ENCODE results near the gene RCSD1.

Gene RCSD1

DNA sequence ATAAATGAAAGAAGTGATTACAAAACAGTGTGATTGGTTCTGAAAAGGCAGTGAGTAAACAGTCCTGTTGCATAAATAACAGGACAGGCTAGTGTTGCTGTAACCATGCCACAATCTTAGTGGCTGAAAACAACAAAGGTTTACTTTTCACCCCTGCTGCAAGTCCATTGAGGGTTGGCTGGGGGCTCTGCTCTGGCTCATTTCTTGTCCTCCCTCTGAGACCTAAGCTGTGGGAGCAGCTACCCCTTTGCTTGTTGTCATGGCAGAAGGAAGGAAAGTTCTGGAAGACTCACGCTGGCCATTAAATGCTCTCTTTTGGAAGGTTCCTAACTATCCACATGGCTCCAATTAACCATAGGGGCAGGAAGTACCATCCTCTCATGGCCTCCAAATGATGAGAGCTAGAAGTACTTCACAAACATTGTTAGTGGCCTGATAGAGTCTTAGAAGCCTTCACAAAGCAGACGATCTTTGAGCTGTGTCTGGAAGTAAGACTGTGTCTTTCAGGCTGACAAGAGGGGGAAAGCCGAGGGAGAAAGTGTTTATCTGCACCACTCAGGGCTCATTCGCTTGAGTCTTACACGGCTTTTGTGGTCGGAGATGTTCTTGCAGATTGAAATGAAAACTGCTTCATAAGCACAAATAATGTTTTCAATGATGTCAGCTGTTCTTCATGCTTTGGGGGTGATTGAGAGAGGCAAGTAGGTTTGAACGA is 11.9 kb downstream of the RCSD1 start:
- no peak for DNase-seq (ENCODE audit: low read depth in 2 of 2)

DNA sequence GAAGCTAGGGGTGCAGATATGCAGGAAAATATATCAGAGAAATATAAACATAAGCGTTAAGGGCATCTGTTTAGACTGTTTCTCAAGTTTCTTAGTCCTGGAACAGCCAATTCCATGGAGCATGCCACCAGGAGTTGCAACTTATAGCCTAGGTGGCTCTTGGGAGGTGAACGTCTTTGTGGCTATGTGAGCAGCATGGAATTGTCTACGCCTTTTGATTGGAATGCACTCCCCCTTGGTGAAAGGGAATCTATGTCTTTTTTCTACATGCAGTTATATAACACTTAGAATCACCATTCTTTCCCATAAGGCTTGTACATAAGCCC is 12.4 kb downstream of the RCSD1 start:
- DNase-seq (ENCODE audit: low read depth in 2 of 2), result no peak

DNA sequence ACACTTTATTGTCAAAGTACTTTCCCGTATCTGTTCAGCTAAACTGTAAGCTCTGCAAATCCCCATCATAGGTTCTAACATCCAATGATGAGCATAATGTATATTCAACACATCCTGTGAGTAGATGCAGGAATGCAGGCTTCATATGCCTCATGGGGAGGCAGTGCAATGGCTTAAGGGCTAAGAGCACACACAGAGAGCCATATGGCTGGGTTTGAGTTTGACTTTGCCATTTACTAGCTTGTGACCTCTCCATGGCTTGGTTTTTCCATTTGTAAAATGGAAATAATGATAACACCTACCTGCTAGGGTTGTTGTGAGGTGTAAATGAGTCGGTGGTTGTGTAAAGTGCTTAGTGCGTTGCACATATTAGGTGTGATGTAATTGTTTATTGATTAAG is 13.4 kb downstream of the RCSD1 start:
- DNase-seq (ENCODE audit: low read depth in 2 of 2), result no peak

DNA sequence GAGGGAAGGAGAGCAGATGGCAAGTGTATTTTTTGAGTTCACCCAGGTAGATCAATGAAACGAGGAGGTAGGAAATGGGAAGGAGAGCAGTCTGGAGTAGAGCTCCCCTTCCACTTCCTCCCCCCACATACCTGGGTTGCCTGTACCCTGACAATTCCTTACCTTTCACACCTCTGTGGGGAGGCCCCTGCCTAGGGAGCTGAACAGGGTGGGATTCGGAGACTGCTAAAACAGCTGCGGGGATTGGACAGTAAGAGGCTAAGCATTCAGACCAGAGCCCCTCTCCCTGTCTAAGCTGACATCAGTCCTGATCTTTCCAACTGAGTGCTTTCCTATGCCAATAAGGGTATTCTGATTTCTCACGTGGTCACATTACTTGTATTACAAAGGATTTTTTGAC is 14.5 kb downstream of the RCSD1 start:
- DNase-seq (ENCODE audit: low read depth in 2 of 2), result no peak

DNA sequence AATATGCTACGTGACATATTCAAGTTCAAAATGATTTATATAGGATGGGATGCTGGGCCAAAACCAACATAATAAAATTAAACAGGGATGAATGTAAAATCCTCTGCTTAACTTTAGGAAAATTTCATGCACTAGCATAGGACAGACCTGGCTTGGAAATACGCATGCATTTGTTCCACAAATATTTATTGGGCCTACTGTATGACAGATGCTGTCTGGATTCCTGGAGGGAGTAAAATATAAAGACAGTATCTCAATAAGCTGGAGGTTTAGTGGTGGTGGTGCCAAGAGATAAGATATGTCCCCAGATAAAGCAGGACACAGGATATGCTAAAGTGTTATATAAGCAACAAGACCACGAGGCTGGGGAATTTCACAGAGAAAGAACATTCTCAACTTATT is 15.1 kb downstream of the RCSD1 start:
- no peak for DNase-seq (ENCODE audit: low read depth in 2 of 2)

DNA sequence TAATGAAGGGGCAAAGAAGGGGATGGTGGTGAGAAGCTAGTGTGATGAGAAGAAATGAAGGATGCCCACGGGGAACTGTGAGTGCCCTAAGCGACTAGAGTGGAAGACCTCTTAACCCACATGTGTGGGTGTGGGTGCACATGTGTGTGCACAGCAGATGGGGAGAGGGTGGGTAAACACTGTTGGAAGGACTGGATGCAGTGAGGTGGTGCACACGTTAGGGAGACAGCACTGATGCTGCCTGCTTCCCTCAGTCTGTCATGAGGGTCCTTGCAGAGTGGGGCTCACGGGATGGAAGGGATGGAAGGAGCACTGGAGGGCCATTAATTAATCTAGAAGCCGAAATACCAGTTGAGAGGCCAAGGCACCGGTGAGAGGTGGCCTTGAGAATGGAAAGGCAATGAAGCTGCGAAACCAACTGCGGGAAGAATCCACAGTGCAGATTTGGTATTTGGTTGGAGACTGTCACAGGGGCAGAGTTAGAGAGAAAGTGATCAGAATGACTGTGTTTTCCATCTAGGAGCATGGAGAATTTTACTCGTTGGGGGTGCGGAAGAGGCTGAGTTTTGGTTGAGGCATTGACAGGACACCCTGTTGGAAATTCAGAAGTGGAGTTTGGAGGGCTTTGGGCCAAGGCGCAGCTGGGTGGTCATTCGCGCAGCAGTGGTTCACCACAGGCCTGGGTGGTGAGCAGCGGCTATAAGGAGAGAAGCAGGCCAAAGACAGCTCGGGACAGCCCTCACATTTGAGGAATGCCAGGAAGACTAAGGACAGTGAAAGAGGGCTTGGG is 15.8 kb downstream of the RCSD1 start:
- no peak for DNase-seq (ENCODE audit: low read depth in 2 of 2)

DNA sequence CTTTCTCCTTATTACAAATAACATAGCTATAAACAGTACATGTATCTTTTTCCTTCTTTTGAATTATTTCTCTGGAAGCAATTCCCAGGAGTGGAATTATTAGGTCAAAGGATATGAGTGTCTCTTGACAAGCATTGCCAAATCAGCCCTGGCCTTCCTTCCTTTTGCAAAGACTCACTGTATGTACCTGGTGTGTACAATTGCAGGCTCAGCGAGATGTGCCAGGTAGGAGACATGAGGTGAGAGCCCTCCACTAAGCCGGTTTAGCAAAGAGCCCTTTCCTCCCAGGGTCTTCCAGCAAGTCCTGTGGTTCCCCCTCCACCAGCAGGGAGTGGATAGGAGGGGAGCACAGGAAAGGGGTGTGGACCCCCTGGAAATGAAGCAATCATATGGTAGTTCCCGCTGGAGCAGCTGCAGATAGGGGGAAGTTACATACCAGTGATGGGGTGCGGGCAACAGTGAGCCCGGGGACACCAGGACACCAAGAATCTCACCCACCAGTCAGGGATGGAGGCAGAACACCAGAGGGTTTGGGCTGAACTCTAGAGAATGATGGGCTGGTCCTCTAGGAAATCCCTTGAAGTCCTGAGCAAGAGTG is 18.3 kb downstream of the RCSD1 start:
- no peak for DNase-seq (ENCODE audit: low read depth in 2 of 2)

DNA sequence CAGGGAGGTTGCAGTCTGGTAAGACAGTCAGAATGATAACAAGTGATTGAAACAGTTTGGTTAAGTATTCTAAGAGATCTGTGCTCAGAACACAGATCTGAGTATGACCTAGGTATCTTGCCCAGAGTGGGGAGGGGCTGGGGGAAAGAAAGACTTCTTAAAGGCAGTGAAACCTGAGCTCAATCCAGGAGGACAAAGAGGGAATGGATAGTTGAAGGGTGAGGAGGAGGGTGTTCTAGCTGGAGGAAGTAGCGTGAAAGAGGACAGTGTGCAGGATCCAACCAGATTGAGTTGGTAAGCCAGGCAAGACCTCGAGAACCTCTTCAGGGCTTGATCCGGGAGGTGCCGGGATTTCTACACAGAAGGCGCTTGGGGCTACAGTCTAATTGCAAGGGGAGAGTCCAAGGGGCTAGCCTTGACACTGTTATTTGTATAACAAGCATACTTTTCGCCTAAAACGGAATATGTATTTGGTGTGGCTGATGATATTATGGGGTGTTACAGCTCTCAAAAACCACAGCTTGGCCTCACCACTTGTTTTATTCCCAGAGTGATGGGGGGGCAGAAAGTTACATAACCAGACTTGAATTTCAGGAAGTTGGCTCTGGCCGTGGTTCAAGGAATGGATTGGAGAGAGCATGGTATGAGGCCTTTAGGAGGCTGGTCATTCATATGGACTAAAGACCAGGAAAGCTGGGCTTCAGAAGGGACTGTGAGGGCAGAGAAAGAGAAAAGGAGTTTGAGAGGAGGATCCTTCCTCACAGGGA is 19.1 kb downstream of the RCSD1 start:
- no peak for DNase-seq (ENCODE audit: low read depth in 2 of 2)

DNA sequence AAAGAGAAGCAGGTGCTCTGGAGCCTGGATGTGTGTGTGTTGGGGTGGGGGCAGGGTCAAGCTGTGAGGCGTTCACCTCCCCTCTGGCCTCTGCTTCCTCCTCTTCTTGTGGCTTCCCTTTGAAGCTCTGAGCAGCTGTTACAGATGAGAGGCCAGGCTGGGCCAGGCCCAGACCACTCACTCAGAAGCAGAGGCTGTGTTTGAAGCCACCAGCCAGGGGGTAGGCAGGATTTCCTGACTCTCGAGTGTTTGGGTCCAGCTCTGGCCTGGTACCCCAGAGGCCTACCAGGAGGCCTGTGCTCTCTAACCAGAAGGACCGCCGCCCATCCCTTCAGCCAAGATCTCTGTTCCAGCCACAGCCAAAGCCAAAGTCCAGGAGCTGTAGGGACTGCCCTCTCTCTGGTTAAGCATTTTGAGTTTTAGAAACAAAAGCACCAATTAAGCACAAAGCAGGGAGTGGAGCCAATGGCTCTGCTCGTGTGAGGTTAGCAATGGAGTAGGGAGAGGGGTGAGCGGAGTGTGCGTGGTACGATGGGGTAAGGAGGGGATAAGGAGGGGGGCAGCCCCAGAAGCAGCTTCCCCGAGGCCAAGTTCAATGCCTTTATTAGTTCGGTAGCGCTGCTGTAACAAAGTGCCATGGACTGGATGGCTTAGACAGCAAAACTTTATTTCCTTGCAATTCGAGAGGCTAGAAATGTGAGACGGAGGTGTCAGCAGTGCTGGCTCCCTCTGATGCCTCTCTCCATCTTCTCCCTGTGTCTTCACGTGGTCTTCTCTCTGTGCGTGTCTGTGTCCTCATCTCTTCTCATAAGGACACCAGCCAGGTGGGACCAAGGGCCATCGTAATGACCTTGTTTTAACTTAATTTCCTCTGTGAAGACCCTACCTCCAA is 20.5 kb downstream of the RCSD1 start:
- DNase-seq (ENCODE audit: low read depth in 2 of 2), result no peak

DNA sequence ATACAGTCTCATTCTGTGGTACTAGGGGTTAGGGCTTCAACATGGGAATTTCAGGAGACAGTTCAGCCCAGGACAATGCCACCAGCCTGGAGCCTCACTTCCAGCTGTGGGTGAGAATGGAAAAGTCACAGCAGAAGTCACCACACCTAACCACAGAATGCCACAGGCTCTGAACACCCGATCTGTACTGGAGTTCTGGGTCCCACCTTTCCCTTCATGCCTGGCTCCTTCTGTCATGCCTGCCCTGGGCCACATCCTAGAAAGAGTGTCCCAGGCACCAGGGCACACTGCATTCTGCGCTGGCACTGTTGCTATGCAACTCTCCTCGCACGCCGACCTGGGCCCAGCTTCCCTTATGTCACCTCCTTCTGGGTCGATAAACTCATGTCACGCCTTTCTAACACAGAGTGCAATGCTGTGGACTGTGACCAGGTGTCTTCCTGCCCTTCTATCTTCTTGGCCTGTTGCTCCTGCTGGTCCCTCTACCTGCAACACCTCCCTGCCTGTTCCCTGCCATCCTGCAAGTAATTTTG is 21.2 kb downstream of the RCSD1 start:
- no peak for DNase-seq (ENCODE audit: low read depth in 2 of 2)

DNA sequence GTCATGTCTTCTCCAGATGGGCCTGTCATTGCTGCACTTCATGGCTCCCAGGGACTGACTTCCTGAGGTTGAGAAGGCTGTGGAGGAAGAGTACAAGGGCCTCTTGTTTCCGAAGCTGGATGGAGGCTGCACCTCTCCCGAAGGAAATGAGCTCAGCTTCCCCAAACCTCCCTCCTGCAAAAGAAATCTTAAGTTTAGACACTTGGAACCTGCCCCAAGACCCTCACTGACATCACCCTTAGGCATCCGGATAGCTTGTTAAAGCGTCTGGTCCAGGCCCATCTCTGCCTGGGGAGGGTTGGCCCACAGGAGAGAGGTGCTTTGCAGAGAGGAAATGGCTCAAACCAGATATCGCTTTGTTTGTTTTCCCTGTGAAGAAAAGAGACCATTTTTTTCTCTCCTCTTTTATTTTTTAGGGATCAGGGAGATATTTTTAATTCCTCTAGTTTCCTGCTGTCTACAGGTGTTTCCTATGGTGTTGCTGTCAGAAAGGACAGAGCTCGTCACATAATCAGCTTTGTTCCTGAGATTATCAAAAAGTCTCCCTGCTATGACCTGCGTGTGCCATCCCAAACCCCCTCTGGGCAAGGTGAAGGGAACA is 25.0 kb downstream of the RCSD1 start:
- DNase-seq (ENCODE audit: low read depth in 2 of 2), result no peak

DNA sequence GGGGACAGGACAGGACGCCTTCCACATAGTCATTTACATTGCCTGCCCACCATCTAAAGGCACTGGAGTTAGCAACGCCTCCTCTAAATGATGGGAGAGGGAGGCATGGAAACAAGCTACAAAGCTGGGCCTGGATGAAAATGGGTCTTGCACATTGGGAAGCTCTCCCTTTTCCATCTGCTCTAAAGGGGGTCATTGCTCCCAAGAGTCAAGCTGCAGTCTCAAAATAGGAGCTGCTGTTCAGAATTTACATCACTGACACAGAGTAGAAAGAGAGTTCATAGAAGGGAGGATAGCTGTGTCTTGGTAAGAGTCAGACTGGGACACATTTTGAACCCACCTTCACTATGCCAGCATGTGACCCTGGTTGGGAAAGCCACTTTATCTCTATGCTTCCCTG is 26.6 kb downstream of the RCSD1 start:
- no peak for DNase-seq (ENCODE audit: low read depth in 2 of 2)

DNA sequence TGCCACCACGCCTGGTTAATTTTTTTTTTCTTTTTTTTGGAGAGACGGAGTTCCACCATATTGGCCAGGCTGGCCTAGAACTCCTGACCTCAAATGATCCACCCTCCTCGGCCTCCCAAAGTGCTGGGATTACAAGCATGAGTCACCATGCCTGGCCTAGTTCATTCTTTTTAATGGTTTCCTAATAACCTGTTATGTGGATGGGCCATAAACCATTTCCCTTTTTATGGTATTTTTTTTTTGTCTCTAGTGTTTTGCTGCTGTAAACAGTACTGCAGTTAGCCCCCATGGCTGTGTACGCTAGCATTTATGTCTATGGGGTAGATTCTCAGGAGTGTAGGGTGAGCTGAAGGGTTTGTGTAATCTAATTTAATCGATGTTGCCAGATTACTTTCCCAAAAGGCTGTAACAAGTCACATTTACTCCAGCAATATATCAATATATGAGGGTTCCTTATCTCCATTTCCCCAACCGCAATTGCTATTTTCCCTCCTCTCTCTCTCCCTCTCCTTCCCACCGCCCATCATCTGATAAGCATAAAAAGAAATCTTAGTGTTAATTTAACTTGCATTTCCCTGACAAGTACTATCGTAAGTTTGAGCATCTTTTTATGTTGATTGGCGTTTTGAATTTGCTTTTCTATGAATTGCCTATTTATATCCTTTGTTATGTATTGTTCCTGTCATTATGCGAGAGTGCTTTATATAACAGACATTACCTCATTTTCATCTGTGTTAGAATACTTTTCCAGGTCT is 28.7 kb downstream of the RCSD1 start:
- no peak for DNase-seq (ENCODE audit: low read depth in 2 of 2)

DNA sequence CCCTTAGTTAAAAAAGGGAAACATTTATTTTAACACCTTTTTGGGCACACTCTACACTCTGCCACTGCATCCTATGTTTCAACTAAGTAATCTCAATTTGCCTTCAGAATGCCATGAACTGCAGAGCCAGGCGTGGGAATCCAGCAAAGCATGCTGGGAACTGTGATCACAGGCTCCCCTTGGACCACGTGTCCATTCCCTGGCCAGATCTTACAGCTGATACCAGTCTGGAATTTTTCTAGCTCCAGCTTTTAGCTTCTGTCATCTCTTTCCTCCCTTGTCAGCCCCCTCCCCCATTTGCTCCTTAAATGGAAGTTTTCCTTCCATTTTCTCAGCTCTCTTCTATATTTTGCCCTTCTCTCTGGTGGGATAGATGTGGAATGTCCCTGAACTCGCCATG is 29.4 kb downstream of the RCSD1 start:
- no peak for DNase-seq (ENCODE audit: low read depth in 2 of 2)

DNA sequence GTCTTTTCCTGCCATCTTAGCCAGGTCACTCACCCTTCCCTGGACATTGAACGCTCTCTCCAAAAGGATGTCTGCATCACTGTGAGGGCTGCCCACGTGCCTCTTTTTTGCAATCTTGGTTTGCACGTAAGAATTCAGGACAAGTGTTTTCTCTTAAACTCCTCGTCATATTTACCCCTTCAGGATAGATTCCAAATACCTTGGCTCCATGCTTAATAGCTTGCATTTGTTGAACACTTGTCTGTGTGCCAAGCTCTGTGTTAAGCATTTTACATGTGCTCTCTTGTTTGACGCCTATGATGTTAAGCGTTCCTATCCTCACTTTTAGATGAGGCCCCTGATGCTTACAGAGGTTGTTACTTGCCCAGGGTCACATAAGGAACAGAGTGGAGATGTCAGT is 29.8 kb downstream of the RCSD1 start:
- DNase-seq (ENCODE audit: low read depth in 2 of 2), result no peak

DNA sequence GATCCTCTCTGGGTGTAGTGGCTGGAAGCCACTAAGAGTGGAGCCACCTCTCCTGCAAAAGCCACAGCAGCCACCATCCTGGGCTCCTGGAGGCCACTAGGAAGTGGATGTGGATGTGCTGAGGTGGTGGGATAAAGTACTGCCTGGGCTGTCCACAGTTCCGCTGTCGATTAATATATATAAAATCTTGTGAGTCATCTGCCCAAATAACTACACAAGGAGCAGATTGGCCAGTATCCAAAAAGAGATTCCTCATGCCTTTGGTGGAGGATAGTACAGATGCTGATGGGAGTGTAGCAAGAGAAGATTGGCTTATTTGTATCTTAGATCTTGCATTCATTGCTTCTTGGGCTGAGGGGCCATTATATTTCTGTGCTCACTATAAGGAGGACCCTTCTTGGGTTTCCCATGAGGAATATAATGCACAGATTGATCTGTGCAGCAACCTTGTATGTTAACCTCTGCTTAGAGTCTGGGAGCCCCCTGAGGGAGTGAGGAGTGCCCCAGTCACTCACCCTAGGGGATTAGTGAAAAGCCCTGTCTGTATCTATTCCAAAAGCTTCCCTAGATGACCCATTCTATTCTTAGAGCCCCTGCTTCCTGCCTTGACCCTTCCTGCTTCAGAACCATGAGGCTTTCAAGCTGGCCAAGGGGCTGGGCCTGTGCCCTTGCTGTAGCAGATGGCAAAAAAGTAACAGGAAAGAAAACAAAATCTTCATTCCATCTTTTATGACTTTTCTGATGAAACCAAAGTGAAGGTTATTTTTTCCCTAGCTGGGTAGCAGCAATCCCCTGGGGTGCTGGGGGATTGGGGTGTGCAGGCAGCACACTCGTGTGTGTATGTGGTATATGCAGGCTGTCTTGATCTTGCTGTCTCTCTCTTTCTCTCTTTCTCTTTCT is 31.7 kb downstream of the RCSD1 start:
- peak; percentile 89 to 90 for DNase-seq (ENCODE audit: low read depth in 2 of 2)

DNA sequence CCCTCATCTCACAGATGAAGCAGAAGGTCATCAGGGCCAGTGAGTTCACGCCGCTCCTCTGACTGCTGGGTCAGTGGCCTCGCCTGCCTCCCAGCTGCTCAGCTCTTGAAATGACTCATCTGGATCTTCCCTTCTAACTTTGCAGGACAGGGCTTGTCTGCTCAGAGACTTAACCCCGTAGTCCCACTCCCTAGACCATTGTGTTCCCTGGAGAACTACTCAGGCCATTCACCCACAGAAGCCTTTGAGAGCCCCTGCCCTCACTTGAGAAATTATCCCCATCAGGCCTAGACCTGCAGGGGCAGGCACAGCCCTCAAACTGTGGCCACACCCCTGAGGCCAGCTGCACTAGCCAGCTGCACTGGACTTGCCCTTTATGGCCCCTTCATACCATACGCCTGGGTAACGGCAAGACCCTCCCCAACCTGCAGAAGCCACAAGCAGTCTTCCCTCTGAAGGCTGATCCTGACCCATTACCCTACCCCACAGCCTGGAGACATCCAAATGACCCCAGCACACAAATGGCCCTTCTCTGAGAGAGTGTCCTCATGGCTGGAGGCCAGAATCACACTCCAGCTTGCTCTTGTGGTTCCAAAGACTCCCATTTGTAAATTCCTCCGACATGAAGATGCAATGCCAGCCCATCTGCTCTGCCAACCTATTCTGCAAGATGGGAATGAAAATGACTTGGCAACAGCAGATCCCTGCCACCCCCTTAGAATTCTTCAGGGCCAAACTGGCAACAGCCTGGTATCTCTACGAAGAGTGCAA is 33.2 kb downstream of the RCSD1 start:
- DNase-seq (ENCODE audit: low read depth in 2 of 2), result no peak

DNA sequence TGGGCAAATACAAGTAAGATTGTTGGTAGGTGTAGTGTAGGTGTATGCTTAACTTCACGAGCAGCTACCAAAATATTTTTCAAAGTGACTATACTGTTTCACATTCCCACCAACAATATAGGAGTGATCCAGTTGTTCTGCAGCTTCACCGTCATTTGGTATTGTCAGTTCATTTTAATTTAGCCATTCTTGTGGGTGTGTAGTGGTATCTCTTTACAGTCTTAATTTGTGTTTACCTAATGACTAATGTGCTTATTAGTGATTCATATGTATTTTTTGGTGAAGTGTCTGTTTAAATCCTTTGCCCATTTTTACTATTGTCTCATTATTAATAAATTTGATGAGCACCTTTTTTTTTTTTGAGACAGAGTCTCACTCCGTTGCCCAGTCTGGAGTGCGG is 35.4 kb downstream of the RCSD1 start:
- DNase-seq (ENCODE audit: low read depth in 2 of 2), result no peak

All from fibroblast of skin of left biceps (primary cell).